Prostate gland (tissue), 2 donors: ENCODE measurements around the gene ACAD9. TPM values are rescaled to one million over a fixed set of nuclear protein-coding genes. Genes with fewer than 3 reads are reported as not detected.

Experiments
- DNase-seq: peaks from one replicate; pipeline ENCODE4 v3.0.0-alpha.2; 2019; ENCODE audit warnings: low spot score
- H3K27ac ChIP-seq, 2 donors: fragments of 200-600 bp; sonication (generic); 2 replicates each; pipeline ENCODE4 v1.5.1; 2017 to 2019
- H3K27me3 ChIP-seq: fragments of 200-600 bp; sonication (generic); replicated peaks from 2 replicates; pipeline ENCODE4 v1.5.1; 2019; ENCODE audit not compliant: insufficient read depth
- H3K36me3 ChIP-seq, 2 donors: fragments of 200-600 bp; sonication (generic); 1 replicate in 1 of 2; 2 replicates in 1 of 2; pipeline versions ENCODE4 v1.5.1 to v1.8.1; 2017 to 2019
- H3K4me1 ChIP-seq: fragments of 200-600 bp; sonication (generic); replicated peaks from 2 replicates; pipeline ENCODE4 v1.5.1; 2019
- H3K4me3 ChIP-seq, 2 donors: fragments of 200-600 bp; sonication (generic); 2 replicates each; pipeline ENCODE4 v1.5.1; 2017 to 2019
- H3K9me3 ChIP-seq: fragments of 200-600 bp; sonication (generic); 2 replicates; pipeline ENCODE4 v1.5.1; 2017
- POLR2A ChIP-seq: fragments of 450-650 bp; IDR thresholded peaks from one replicate; pipeline ENCODE4 v1.6.1; 2016; ENCODE audit warnings: antibody characterized with exemption, mild to moderate bottlenecking
- POLR2AphosphoS5 ChIP-seq: sonication (generic); formaldehyde crosslinking; IDR thresholded peaks from one replicate; pipeline ENCODE4 v1.6.1; 2017; ENCODE audit warnings: antibody characterized with exemption
- WGBS: methylation state at CpG from one replicate; pipeline ENCODE4 v1.1.5; 2018; 5-methylcytosine and 5-hydroxymethylcytosine counted together
- intact Hi-C: fragments of 100-400 bp; cut with DNase I; formaldehyde crosslinking; loops from one replicate; pipeline ENCODE4 v1.14.2; 2022
- total RNA-seq, 2 donors: library from RNA; depleted of rRNA; stranded (reverse); fragments of >200 nt; gene quantifications; one replicate each; pipeline ENCODE4 v1.1.0, GENCODE V29; 2016
- TF ChIP-seq, protein P1 (sequence below), 4 experiments: fragments of 200-600 bp in 2 of 4; fragments of 450-650 bp in 2 of 4; sonication (generic) in 2 of 4; IDR thresholded peaks; 1 replicate in 3 of 4; 2 replicates in 1 of 4; pipeline ENCODE4 v1.5.1; 2016 to 2019; ENCODE audit warnings: antibody characterized with exemption in 4 of 4, mild to moderate bottlenecking in 2 of 4, moderate library complexity in 2 of 4

The ACAD9 gene
- total RNA-seq, 2 donors from 2014 or later: 39.3 to 66.5 TPM

DNA sequence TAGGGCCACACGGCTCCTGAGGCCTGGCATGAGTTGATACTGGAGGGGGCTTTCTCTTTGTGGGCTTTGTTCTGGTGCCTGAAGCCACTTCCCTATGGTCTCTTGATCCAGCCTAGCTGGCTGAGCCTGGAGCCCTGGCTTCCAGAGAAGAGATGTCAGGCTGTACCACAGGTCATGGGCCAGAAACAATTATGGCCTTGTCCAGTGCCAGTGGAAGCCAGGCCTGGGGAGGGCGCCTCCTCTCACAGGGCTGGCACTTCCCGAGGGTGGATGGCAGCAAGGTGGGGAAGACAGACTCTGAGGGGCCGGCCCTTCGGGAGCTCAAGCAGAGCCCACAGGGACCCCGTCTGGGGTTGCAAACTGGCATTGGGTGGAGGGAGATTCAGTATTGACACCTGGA, 34.9 kb upstream of the ACAD9 start:
- intact Hi-C loops: no loop called here
- no peaks in the 10 kb centered on the region for H3K4me1 ChIP-seq
- no peaks in the 10 kb centered on the region for H3K27me3 ChIP-seq
- no peak overlapping the region for H3K27ac ChIP-seq
- 94% methylated on average over 5 of the region's 6 CpGs for WGBS
- no peaks in the 10 kb centered on the region for H3K36me3 ChIP-seq
- H3K4me3 ChIP-seq: no peak overlapping the region
- TF ChIP-seq POLR2A (no peak), POLR2AphosphoS5 (no peak)
- TF ChIP-seq, protein P1, sequence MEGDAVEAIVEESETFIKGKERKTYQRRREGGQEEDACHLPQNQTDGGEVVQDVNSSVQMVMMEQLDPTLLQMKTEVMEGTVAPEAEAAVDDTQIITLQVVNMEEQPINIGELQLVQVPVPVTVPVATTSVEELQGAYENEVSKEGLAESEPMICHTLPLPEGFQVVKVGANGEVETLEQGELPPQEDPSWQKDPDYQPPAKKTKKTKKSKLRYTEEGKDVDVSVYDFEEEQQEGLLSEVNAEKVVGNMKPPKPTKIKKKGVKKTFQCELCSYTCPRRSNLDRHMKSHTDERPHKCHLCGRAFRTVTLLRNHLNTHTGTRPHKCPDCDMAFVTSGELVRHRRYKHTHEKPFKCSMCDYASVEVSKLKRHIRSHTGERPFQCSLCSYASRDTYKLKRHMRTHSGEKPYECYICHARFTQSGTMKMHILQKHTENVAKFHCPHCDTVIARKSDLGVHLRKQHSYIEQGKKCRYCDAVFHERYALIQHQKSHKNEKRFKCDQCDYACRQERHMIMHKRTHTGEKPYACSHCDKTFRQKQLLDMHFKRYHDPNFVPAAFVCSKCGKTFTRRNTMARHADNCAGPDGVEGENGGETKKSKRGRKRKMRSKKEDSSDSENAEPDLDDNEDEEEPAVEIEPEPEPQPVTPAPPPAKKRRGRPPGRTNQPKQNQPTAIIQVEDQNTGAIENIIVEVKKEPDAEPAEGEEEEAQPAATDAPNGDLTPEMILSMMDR (IDR thresholded peaks at IDR 0.05): no peak
- no peaks in the 10 kb centered on the region for H3K9me3 ChIP-seq
- no peak for DNase-seq

DNA sequence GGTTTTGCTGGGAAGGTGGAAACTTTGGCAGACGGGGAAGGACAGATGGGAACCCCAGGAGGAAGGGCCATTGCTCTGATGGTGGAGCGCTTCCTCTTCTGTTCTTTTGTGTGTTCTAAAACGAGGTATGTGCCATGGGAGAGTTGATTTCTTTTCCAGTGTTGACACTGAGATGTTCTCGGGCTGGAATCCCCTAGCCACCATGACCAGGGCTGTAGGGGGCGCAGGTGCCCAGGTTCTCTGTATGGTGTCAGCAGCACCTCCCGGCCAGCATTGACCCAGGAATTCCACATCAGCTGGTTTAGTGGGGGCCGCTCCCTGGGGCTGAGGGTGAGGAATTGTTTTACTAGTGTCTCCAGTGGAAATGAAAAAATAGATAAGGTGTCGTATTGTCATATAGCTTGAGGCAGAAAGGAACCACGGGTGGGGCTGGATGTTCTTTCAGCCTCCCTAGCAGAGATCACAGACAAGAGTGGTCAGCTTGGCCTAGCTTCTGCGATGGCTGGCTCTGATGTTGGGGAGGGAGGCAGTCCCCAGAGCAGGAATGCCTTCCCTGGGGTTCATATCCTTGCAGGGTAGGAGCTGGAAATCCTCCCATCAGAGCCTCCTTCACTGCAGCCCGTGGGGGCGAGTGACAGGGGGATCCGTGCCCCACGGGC, 34.2 kb upstream of the ACAD9 start:
- no peak overlapping the region for H3K27ac ChIP-seq
- H3K36me3 ChIP-seq: no peaks in the 10 kb centered on the region
- intact Hi-C loops: loop anchor here (5.0 kb wide), 2 partner anchors 163 to 228 kb away; no protein-coding TSS in a partner anchor
- 32% methylated on average over 14 of the region's 14 CpGs for WGBS
- DNase-seq: no peak
- H3K4me1 ChIP-seq: no peaks in the 10 kb centered on the region
- H3K9me3 ChIP-seq: no peaks in the 10 kb centered on the region
- no peak for TF ChIP-seq POLR2A
- TF ChIP-seq, protein P1 (IDR thresholded peaks at IDR 0.05): no peak
- no peak for TF ChIP-seq POLR2AphosphoS5
- peak overlapping the region; percentile 22 to 33 for H3K4me3 ChIP-seq
- H3K27me3 ChIP-seq: no peaks in the 10 kb centered on the region

DNA sequence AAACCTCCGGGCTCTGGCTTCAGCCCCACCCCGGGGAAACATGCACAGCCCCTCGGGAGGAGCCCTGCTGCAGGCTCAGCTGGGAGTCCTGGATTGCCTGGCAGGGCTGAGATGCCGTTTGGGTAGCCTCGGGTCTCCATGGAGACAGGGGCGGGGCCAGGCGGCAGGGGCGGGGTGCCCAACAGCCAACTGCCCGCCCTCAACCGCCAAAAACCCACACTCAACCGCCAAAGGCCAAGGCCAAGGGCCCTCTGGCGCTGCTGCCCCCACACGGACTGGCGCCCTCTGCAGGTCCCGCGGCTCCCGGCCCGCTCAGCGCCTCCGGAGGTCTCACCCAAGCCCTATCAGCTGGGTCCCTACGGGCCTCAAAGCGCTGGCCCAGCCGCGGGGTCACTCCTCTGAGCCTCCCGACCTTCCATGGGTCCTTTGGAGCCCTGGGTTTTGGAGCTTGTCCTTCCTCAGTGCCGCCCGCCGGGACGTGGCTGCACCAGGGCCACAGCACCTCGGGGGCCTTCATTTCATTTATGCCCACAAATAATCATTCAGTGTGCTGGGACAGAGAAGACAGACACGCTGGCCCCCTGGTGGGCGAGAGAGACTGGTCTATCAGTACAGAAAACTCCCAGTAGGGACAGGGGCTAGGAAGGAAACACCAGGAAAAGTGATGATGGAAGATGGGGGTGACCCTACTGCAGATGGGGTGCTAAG, 33.5 kb upstream of the ACAD9 start:
- intact Hi-C loops: loop anchor here (5.0 kb wide), 2 partner anchors 164 to 229 kb away; no protein-coding TSS in a partner anchor
- Histone ChIP-seq H3K36me3 (no peaks in the 10 kb centered on the region), H3K4me1 (no peaks in the 10 kb centered on the region), H3K9me3 (no peaks in the 10 kb centered on the region), H3K27me3 (no peaks in the 10 kb centered on the region), H3K4me3 (peak overlapping the region; percentile 22 to 33), H3K27ac (peak overlapping the region in 1 of 2 donors; percentile 21)
- TF ChIP-seq, protein P1 (IDR thresholded peaks at IDR 0.05): peak in 3 of 4 experiments; percentile 32 to 60 (median 51)
- TF ChIP-seq POLR2AphosphoS5: no peak
- 6% methylated on average over 29 of the region's 32 CpGs for WGBS
- peak; percentile 39 for DNase-seq

DNA sequence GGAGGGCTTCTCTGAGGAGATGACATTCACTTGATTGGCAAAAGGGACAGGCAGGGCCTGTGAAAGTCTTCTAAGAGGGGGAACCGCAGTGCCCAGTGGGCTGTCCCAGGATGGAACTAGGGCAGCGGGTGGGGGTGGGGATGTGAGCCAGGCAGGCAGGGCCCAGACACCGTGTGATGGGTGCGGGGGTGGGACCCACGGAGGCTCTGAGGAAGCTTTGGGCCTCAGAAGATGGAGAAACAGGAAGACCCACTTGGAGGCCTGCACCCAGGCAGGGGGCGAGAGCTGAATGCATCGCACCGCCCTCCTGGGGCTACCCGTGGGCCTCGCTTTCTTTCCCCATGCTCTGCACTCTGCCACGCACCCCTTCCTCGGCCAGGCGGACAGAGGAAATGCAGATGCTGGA, 32.9 kb upstream of the ACAD9 start:
- no peaks in the 10 kb centered on the region for H3K9me3 ChIP-seq
- intact Hi-C loops: loop anchor here (5.0 kb wide), 2 partner anchors 164 to 229 kb away; no protein-coding TSS in a partner anchor
- no peak for DNase-seq
- TF ChIP-seq POLR2A (no peak), POLR2AphosphoS5 (no peak)
- TF ChIP-seq, protein P1 (IDR thresholded peaks at IDR 0.05): no peak
- 71% methylated on average over 13 of the region's 13 CpGs for WGBS
- no peak overlapping the region for H3K27ac ChIP-seq
- no peaks in the 10 kb centered on the region for H3K4me1 ChIP-seq
- no peaks in the 10 kb centered on the region for H3K36me3 ChIP-seq
- H3K27me3 ChIP-seq: no peaks in the 10 kb centered on the region
- no peak overlapping the region for H3K4me3 ChIP-seq
